HEK293T (cell line): Measurements from ENCODE around the gene TMEM263.
"Not testable (repeated sequence)": the region's sequence is repeated elsewhere in the genome, so short reads cannot be mapped to it uniquely, and the experiment has no call there.

Experiments used
- ARNT ChIP-seq: fragments of 450-650 bp; IDR thresholded peaks from 2 replicates; pipeline ENCODE4 v1.6.1; 2017; ENCODE audit warnings: mild to moderate bottlenecking
- BHLHE40 ChIP-seq: fragments of 450-650 bp; IDR thresholded peaks from 2 replicates; pipeline ENCODE4 v1.6.1; 2016; ENCODE audit warnings: mild to moderate bottlenecking, moderate library complexity, borderline replicate concordance
- FOXM1 ChIP-seq: fragments of 450-650 bp; IDR thresholded peaks from 2 replicates; pipeline ENCODE4 v1.6.1; 2017; ENCODE audit warnings: mild to moderate bottlenecking, borderline replicate concordance

- TF ChIP-seq FOXM1, BHLHE40, ARNT: not testable (repeated sequence)
Measured at GRCh38 chr12:106996102-106996501, 40.4 kb downstream of the TMEM263 start.
